Measurements from ENCODE around the gene ACOXL. TPM values are rescaled to one million over a fixed set of nuclear protein-coding genes. Genes with fewer than 3 reads are reported as not detected.

The ACOXL gene
- polyA plus RNA-seq, 3 donors = 0.35 TPM; not detected in 2

- Mint-ChIP-seq H3K4me3 (no peak overlapping the region), H3K27me3 (ENCODE audit: low read depth in 3 of 3) (peaks cover 1 to 8% (median 3%) of the 10 kb centered on the region in 3 donors), H3K27ac (peak overlapping the region in 1 of 7 donors; percentile 68), H3K36me3 (no peaks in the 10 kb centered on the region), H3K4me1 (peaks cover 3% of the 10 kb centered on the region), H3K9me3 (peaks cover 0 to 10% (median 1%) of the 10 kb centered on the region in 7 donors)
- WGBS (ENCODE audit: insufficient coverage) = 86% methylated on average over 10 of the region's 16 CpGs
- no peak for TF ChIP-seq CTCF (IDR thresholded peaks at IDR 0.05)
- Histone ChIP-seq H3K27me3 (ENCODE audit: control insufficient read depth in 2 of 2, insufficient read depth in 2 of 2, low read length in 2 of 2) (no peaks in the 10 kb centered on the region), H3K36me3 (replicated peaks in 1 of 2; ENCODE audit: control insufficient read depth in 1 of 2, insufficient read depth in 2 of 2, low read length in 2 of 2) (no peaks in the 10 kb centered on the region), H3K79me2 (ENCODE audit: insufficient read depth, low read length) (no peaks in the 10 kb centered on the region), H4K20me1 (ENCODE audit: insufficient read depth, low read length) (no peaks in the 10 kb centered on the region), H2AFZ (ENCODE audit: insufficient read depth, low read depth, low read length, poor library complexity, severe bottlenecking) (no peak overlapping the region), H3K4me3 (replicated peaks in 1 of 3; ENCODE audit: low read depth in 2 of 3, low read length in 3 of 3) (no peak overlapping the region), H3K9me3 (replicated peaks in 1 of 2; ENCODE audit: control insufficient read depth in 1 of 2, insufficient read depth in 1 of 2, low read length in 2 of 2) (no peaks in the 10 kb centered on the region), H3K4me1 (ENCODE audit: control insufficient read depth in 1 of 2, insufficient read depth in 2 of 2, low read length in 2 of 2) (no peaks in the 10 kb centered on the region), H3K9ac (ENCODE audit: insufficient read depth, low read length, poor library complexity, severe bottlenecking) (no peak overlapping the region), H3K27ac (ENCODE audit: low read depth in 1 of 2, low read length in 2 of 2) (no peak overlapping the region), H3K4me2 (replicated peaks; ENCODE audit: extremely low read depth, low read length, poor library complexity, severe bottlenecking) (no peak overlapping the region)
- no peak for DNase-seq
- intact Hi-C loops (cut with micrococcal nuclease) = no loop called here
These were observed 38.1 kb downstream of the ACOXL start for GRCh38 chr2:110770404-110770958.

GRCh38 chr2:110770959-110771431 is 38.6 kb downstream of the ACOXL start:
- no peaks in the 10 kb centered on the region for H3K9me3 ChIP-seq (replicated peaks in 1 of 2; ENCODE audit: control insufficient read depth in 1 of 2, insufficient read depth in 1 of 2, low read length in 2 of 2)
- no peak for TF ChIP-seq CTCF (IDR thresholded peaks at IDR 0.05)
- H3K27ac Mint-ChIP-seq = no peak overlapping the region
- intact Hi-C loops (cut with micrococcal nuclease) = no loop called here
- no peak overlapping the region for H3K4me3 Mint-ChIP-seq
- H3K4me1 ChIP-seq (ENCODE audit: control insufficient read depth in 1 of 2, insufficient read depth in 2 of 2, low read length in 2 of 2) = no peaks in the 10 kb centered on the region
- H3K9ac ChIP-seq (ENCODE audit: insufficient read depth, low read length, poor library complexity, severe bottlenecking) = no peak overlapping the region
- peaks cover 1 to 8% (median 3%) of the 10 kb centered on the region in 3 donors for H3K27me3 Mint-ChIP-seq (ENCODE audit: low read depth in 3 of 3)
- no peak overlapping the region for H2AFZ ChIP-seq (ENCODE audit: insufficient read depth, low read depth, low read length, poor library complexity, severe bottlenecking)
- no peak overlapping the region for H3K4me2 ChIP-seq (replicated peaks; ENCODE audit: extremely low read depth, low read length, poor library complexity, severe bottlenecking)
- H3K79me2 ChIP-seq (ENCODE audit: insufficient read depth, low read length) = no peaks in the 10 kb centered on the region
- DNase-seq = no peak
- H3K27me3 ChIP-seq (ENCODE audit: control insufficient read depth in 2 of 2, insufficient read depth in 2 of 2, low read length in 2 of 2) = no peaks in the 10 kb centered on the region
- H3K27ac ChIP-seq (ENCODE audit: low read depth in 1 of 2, low read length in 2 of 2) = no peak overlapping the region
- H3K4me3 ChIP-seq (replicated peaks in 1 of 3; ENCODE audit: low read depth in 2 of 3, low read length in 3 of 3) = no peak overlapping the region
- WGBS (ENCODE audit: insufficient coverage) = 69% methylated on average over 6 of the region's 7 CpGs
- H4K20me1 ChIP-seq (ENCODE audit: insufficient read depth, low read length) = no peaks in the 10 kb centered on the region
- H3K4me1 Mint-ChIP-seq = peaks cover 3% of the 10 kb centered on the region
- peaks cover 0 to 10% (median 1%) of the 10 kb centered on the region in 7 donors for H3K9me3 Mint-ChIP-seq
- no peaks in the 10 kb centered on the region for H3K36me3 Mint-ChIP-seq
- no peaks in the 10 kb centered on the region for H3K36me3 ChIP-seq (replicated peaks in 1 of 2; ENCODE audit: control insufficient read depth in 1 of 2, insufficient read depth in 2 of 2, low read length in 2 of 2)
